H1 (cell line): Measurements from ENCODE around the gene TMEM185B.

Experiments
- ATF2 ChIP-seq: IDR thresholded peaks from 2 replicates; pipeline ENCODE4 v1.6.1; 2012; ENCODE audit warnings: low read length, inconsistent platforms
- BACH1 ChIP-seq: IDR thresholded peaks from 2 replicates; pipeline ENCODE4 v1.6.1; 2012; ENCODE audit warnings: low read length, improper control_type of control experiment
- CEBPB ChIP-seq: IDR thresholded peaks from 2 replicates; pipeline ENCODE4 v1.6.1; 2012; ENCODE audit warnings: low read depth, low read length
- EP300 ChIP-seq, 2 experiments: IDR thresholded peaks; 1 replicate in 1 of 2; 2 replicates in 1 of 2; pipeline ENCODE4 v1.6.1; 2011 to 2012; ENCODE audit warnings: low read depth in 2 of 2, low read length in 2 of 2, mild to moderate bottlenecking in 2 of 2, borderline replicate concordance in 1 of 2, inconsistent platforms in 1 of 2, moderate library complexity in 1 of 2
- JUND ChIP-seq: IDR thresholded peaks from 2 replicates; pipeline ENCODE4 v1.6.1; 2011; ENCODE audit warnings: mild to moderate bottlenecking, improper control_type of control experiment, low read length
- MAFK ChIP-seq: IDR thresholded peaks from 2 replicates; pipeline ENCODE4 v1.6.1; 2012; ENCODE audit warnings: low read depth, mild to moderate bottlenecking, improper control_type of control experiment, low read length
- POLR2AphosphoS5 ChIP-seq: IDR thresholded peaks from 2 replicates; pipeline ENCODE4 v1.6.1; 2011; ENCODE audit warnings: low read depth, low read length
- RAD21 ChIP-seq, 2 experiments: IDR thresholded peaks in 1 of 2; conservative IDR thresholded peaks in 1 of 2; 2 replicates each; pipeline ENCODE4 v1.6.1; 2011; ENCODE audit warnings: low read depth in 2 of 2, low read length in 2 of 2, improper control_type of control experiment in 1 of 2, inconsistent platforms in 1 of 2, mild to moderate bottlenecking in 1 of 2, moderate library complexity in 1 of 2
- RFX5 ChIP-seq: IDR thresholded peaks from 2 replicates; pipeline ENCODE4 v1.6.1; 2011; ENCODE audit warnings: low read depth, low read length, improper control_type of control experiment, borderline replicate concordance
- SIN3A ChIP-seq, 2 experiments: IDR thresholded peaks in 1 of 2; conservative IDR thresholded peaks in 1 of 2; 2 replicates each; pipeline ENCODE4 v1.6.1; 2011 to 2012; ENCODE audit warnings: low read length in 2 of 2, improper control_type of control experiment in 1 of 2, low read depth in 1 of 2, mild to moderate bottlenecking in 1 of 2
- SP1 ChIP-seq: IDR thresholded peaks from 2 replicates; pipeline ENCODE4 v1.6.1; 2011; ENCODE audit warnings: low read depth, low read length
- TAF1 ChIP-seq: IDR thresholded peaks from 2 replicates; pipeline ENCODE4 v1.6.1; 2011; ENCODE audit warnings: mild to moderate bottlenecking, low read depth, low read length
- ZNF274 ChIP-seq: IDR thresholded peaks from 2 replicates; pipeline ENCODE4 v1.7.0; 2012; ENCODE audit warnings: low read length, borderline replicate concordance; ENCODE audit errors: extremely low read depth
- TF ChIP-seq, protein P1 (sequence below), 3 experiments: IDR thresholded peaks; 1 replicate in 2 of 3; 2 replicates in 1 of 3; pipeline versions ENCODE4 v1.5.1 to v1.6.1; 2011; ENCODE audit warnings: low read length in 3 of 3, mild to moderate bottlenecking in 3 of 3, inconsistent platforms in 2 of 3, low read depth in 1 of 3, moderate library complexity in 1 of 3; ENCODE audit not compliant: insufficient read depth in 1 of 3; ENCODE audit errors: control extremely low read depth in 1 of 3

DNA sequence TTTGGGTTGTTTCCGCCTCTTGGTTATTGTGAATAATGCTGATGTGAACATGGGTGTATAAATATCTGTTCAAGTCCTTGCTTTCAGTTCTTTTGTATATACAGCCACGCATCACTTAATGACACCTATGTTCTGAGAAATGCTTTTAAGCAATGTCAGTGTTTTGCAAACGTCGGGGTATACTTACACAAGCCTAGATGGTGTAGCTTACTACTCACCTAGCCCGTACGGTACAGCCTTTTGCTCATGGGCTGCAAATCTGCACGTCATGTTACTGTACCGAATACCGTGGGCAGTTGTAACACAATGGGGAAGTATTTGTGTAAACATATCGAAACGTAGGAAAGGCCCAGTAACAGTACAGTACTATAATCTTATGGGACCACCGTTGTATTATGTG is 41.8 kb upstream of the TMEM185B start:
- TF ChIP-seq, protein P1, sequence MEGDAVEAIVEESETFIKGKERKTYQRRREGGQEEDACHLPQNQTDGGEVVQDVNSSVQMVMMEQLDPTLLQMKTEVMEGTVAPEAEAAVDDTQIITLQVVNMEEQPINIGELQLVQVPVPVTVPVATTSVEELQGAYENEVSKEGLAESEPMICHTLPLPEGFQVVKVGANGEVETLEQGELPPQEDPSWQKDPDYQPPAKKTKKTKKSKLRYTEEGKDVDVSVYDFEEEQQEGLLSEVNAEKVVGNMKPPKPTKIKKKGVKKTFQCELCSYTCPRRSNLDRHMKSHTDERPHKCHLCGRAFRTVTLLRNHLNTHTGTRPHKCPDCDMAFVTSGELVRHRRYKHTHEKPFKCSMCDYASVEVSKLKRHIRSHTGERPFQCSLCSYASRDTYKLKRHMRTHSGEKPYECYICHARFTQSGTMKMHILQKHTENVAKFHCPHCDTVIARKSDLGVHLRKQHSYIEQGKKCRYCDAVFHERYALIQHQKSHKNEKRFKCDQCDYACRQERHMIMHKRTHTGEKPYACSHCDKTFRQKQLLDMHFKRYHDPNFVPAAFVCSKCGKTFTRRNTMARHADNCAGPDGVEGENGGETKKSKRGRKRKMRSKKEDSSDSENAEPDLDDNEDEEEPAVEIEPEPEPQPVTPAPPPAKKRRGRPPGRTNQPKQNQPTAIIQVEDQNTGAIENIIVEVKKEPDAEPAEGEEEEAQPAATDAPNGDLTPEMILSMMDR (IDR thresholded peaks at IDR 0.05; ENCODE audit: control extremely low read depth in 1 of 3, insufficient read depth in 1 of 3, low read depth in 1 of 3, low read length in 3 of 3), result no peak
- TF ChIP-seq ATF2 (no peak), SIN3A (conservative IDR thresholded peaks at IDR 0.05 in 1 of 2, IDR thresholded peaks at IDR 0.05 in 1 of 2; ENCODE audit: low read depth in 1 of 2, low read length in 2 of 2) (no peak), RFX5 (no peak), TAF1 (no peak), ZNF274 (no peak), POLR2AphosphoS5 (no peak), RAD21 (IDR thresholded peaks at IDR 0.05 in 1 of 2, conservative IDR thresholded peaks at IDR 0.05 in 1 of 2; ENCODE audit: low read depth in 2 of 2, low read length in 2 of 2) (no peak), CEBPB (no peak), MAFK (no peak), SP1 (no peak), EP300 (IDR thresholded peaks at IDR 0.05; ENCODE audit: borderline replicate concordance in 1 of 2, low read depth in 2 of 2, low read length in 2 of 2) (no peak), BACH1 (no peak), JUND (no peak)
